Breast epithelium (tissue), 4 donors: ENCODE results near the gene GFM2. TPM values are rescaled to one million over a fixed set of nuclear protein-coding genes. Genes with fewer than 3 reads are reported as not detected.

ENCODE experiments used
- DNase-seq, 2 donors: peaks; one replicate each; pipeline ENCODE4 v3.0.0-alpha.2; 2019; ENCODE audit warnings: low spot score in 2 of 2
- H3K27ac ChIP-seq, 2 donors: fragments of 200-600 bp; sonication (generic) in 1 of 2; one replicate each; pipeline ENCODE4 v1.5.1; 2016 to 2019; ENCODE audit warnings: mild to moderate bottlenecking in 1 of 2
- H3K27me3 ChIP-seq, 2 donors: fragments of 200-600 bp; sonication (generic) in 1 of 2; one replicate each; pipeline versions ENCODE4 v1.5.1 to v1.6.0; 2017 to 2019; ENCODE audit warnings: control low read depth in 1 of 2, mild to moderate bottlenecking in 1 of 2
- H3K36me3 ChIP-seq: fragments of 200-600 bp; one replicate; pipeline ENCODE4 v1.5.1; 2019
- H3K4me1 ChIP-seq, 2 donors: fragments of 200-600 bp; sonication (generic); one replicate each; pipeline ENCODE4 v1.5.1; 2016 to 2019; ENCODE audit warnings: control low read depth in 1 of 2
- H3K4me3 ChIP-seq, 3 donors: fragments of 200-600 bp; sonication (generic); 1 replicate in 2 of 3; 2 replicates in 1 of 3; pipeline ENCODE4 v1.5.1; 2016 to 2019; ENCODE audit warnings: mild to moderate bottlenecking in 3 of 3, moderate library complexity in 2 of 3
- H3K9me3 ChIP-seq, 2 donors: fragments of 200-600 bp; sonication (generic) in 1 of 2; one replicate each; pipeline ENCODE4 v1.5.1; 2016 to 2019; ENCODE audit warnings: control low read depth in 1 of 2
- POLR2A ChIP-seq: fragments of 450-650 bp; IDR thresholded peaks from one replicate; pipeline ENCODE4 v1.6.1; 2016; ENCODE audit warnings: antibody characterized with exemption, mild to moderate bottlenecking, moderate library complexity
- POLR2AphosphoS5 ChIP-seq, 3 donors: sonication (generic); formaldehyde crosslinking; IDR thresholded peaks; one replicate each; pipeline ENCODE4 v1.6.1; 2017; ENCODE audit warnings: antibody characterized with exemption in 3 of 3
- intact Hi-C: fragments of 100-400 bp; cut with DNase I; formaldehyde crosslinking; loops from one replicate; pipeline ENCODE4 v1.15.1; 2023; ENCODE audit warnings: low total_unique reads
- total RNA-seq, 3 donors: library from RNA; depleted of rRNA; stranded (reverse); fragments of >200 nt; gene quantifications; one replicate each; pipeline ENCODE4 v1.1.0, GENCODE V29; 2016
- TF ChIP-seq, protein P1 (sequence below), 3 donors: fragments of 450-650 bp; IDR thresholded peaks; one replicate each; pipeline ENCODE4 v1.5.1; 2016 to 2017; ENCODE audit warnings: antibody characterized with exemption in 3 of 3, mild to moderate bottlenecking in 3 of 3, moderate library complexity in 3 of 3

GFM2 gene
- total RNA-seq, 3 donors from 2014 or later, result 21.0 to 30.3 (median 24.3) TPM

GRCh38 chr5:74673011-74673790 lies 93.7 kb downstream of the GFM2 start:
- Histone ChIP-seq H3K27ac (peak overlapping the region; percentile 7 to 46), H3K4me3 (peak overlapping the region; percentile 20 to 57 (median 23)), H3K27me3 (no peaks in the 10 kb centered on the region), H3K9me3 (no peaks in the 10 kb centered on the region), H3K4me1 (peaks cover 0 to 10% of the 10 kb centered on the region in 2 donors), H3K36me3 (no peaks in the 10 kb centered on the region)
- TF ChIP-seq, protein P1, sequence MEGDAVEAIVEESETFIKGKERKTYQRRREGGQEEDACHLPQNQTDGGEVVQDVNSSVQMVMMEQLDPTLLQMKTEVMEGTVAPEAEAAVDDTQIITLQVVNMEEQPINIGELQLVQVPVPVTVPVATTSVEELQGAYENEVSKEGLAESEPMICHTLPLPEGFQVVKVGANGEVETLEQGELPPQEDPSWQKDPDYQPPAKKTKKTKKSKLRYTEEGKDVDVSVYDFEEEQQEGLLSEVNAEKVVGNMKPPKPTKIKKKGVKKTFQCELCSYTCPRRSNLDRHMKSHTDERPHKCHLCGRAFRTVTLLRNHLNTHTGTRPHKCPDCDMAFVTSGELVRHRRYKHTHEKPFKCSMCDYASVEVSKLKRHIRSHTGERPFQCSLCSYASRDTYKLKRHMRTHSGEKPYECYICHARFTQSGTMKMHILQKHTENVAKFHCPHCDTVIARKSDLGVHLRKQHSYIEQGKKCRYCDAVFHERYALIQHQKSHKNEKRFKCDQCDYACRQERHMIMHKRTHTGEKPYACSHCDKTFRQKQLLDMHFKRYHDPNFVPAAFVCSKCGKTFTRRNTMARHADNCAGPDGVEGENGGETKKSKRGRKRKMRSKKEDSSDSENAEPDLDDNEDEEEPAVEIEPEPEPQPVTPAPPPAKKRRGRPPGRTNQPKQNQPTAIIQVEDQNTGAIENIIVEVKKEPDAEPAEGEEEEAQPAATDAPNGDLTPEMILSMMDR (IDR thresholded peaks at IDR 0.05), result peak; percentile 10 to 40 (median 29)
- no peak for TF ChIP-seq POLR2AphosphoS5 (IDR thresholded peaks at IDR 0.05)
- intact Hi-C loops, result no loop called here
- no peak for DNase-seq

DNA sequence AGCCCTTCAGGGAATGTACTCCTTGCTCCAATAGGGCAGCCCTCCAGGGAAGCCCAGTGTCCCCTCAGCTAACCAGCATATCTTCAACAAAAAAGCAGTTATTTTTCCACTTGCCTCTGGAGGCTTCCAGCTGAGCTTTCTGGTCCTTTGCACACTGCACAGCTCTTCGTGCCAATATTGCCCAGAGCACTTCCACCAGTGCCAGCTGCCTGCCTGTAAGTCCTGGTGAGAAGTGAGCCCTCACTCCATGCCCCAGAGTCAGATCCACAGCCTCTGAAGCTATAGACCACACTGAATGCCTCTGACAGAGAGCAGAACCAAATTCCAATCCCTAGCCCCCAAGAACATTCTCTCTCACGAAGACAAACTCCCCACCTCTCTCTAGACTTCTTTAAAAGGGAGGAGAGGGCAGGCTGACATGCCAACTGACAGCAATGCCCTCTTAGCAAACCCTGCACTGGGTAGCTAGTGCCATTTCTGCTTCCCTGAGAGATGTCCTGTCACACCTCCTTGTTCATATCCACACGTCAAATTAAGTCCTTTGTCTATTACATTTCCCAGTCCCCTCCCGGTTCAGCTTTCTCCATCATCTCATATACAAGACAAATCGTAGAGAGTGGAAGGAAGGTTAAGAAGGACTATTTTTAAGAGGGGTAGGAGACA lies 94.6 kb downstream of the GFM2 start:
- TF ChIP-seq, protein P1 (IDR thresholded peaks at IDR 0.05), result no peak
- TF ChIP-seq POLR2AphosphoS5 (IDR thresholded peaks at IDR 0.05) (no peak), POLR2A (no peak)
- no peak overlapping the region for H3K27ac ChIP-seq
- no peaks in the 10 kb centered on the region for H3K9me3 ChIP-seq
- no peak overlapping the region for H3K4me3 ChIP-seq
- intact Hi-C loops, result no loop called here
- H3K27me3 ChIP-seq, result no peaks in the 10 kb centered on the region
- no peak for DNase-seq
- H3K36me3 ChIP-seq, result no peaks in the 10 kb centered on the region
- peaks cover 0 to 10% of the 10 kb centered on the region in 2 donors for H3K4me1 ChIP-seq

Other genes starting within 250 kb of the GFM2 start
- 10 to 100 TPM in 2 of 3 donors, 1 to 10 TPM in 1; 8.3 to 16.7 (median 13.8) TPM for gene ENC1, start 126.4 kb downstream of the GFM2 start, total RNA-seq
- 100 to 1,000 TPM; 123 to 218 (median 145) TPM for gene HEXB, start 81.9 kb downstream of the GFM2 start, total RNA-seq
- gene NSA2, start 132 bp upstream of the GFM2 start, total RNA-seq, result 100 to 1,000 TPM; 129 to 150 (median 134) TPM
- 1 to 10 TPM in 2 of 3 donors, under 1 TPM in 1; 0.64 to 6.3 (median 1.6) TPM for gene FAM169A, start 99.3 kb upstream of the GFM2 start, total RNA-seq